A549 (cell line): Measurements from ENCODE around the gene KRT17. TPM values are rescaled to one million over a fixed set of nuclear protein-coding genes. Genes with fewer than 3 reads are reported as not detected.
A peak's percentile ranks its signal among the peaks of the same experiment; 100 is the strongest.

ENCODE experiments used
- ATAC-seq, 2 experiments: fragments of 200-7000 bp in 1 of 2; fragments of >200 bp in 1 of 2; cut with Nextera tagmentation in 1 of 2; cut with Tn5 transposase in 1 of 2; 3 replicates each; pipeline versions ENCODE4 v1.8.0 to v1.9.1; 2018 to 2020; ENCODE audit warnings: mild to moderate bottlenecking in 1 of 2, moderate library complexity in 1 of 2
- CTCF ChIA-PET: fragments of 300-600 bp; sonication (Branson Sonifier 250); formaldehyde crosslinking; extraction: SDS; loops from one replicate; lab custom pipeline; 2021; ENCODE audit warnings: antibody characterized with exemption, inconsistent platforms; lab: Yijun Ruan, JAX
- POLR2A ChIA-PET: fragments of 350-600 bp; formaldehyde crosslinking; extraction: SDS; loops from one replicate; lab custom pipeline; 2021; ENCODE audit warnings: antibody characterized with exemption, inconsistent platforms; lab: Yijun Ruan, JAX
- DNase-seq, 2 experiments: peaks; one replicate each; pipeline versions ENCODE4 v3.0.0 to v3.0.0-alpha.2; 2011 to 2016; ENCODE audit warnings: low read depth in 1 of 2, low spot score in 1 of 2
- FAIRE-seq: peaks from 2 replicates; lab custom pipeline; 2011; peaks lifted over from hg19 to GRCh38; lab: Jason Lieb, UNC
- H3K27ac ChIP-seq, 2 experiments: fragments of >200 bp; sonication (Bioruptor Twin); formaldehyde crosslinking; 3 replicates each; pipeline ENCODE4 v1.5.1; 2016 to 2017
- H3K4me1 ChIP-seq: fragments of >200 bp; sonication (Bioruptor Twin); formaldehyde crosslinking; 3 replicates; pipeline ENCODE4 v1.6.1; 2016
- H3K4me2 ChIP-seq: fragments of >200 bp; sonication (Bioruptor Twin); formaldehyde crosslinking; 3 replicates; pipeline ENCODE4 v1.6.1; 2016
- H3K4me3 ChIP-seq: fragments of >200 bp; sonication (Bioruptor Twin); formaldehyde crosslinking; 3 replicates; pipeline ENCODE4 v1.5.1; 2016
- H3K9me3 ChIP-seq: fragments of >200 bp; sonication (Bioruptor Twin); formaldehyde crosslinking; 3 replicates; pipeline ENCODE4 v1.6.1; 2016
- CBX8 ChIP-seq: fragments of 200-600 bp; sonication (generic); IDR thresholded peaks from 2 replicates; pipeline ENCODE4 v1.6.1; 2016
- CEBPB ChIP-seq, 2 experiments: fragments of >200 bp in 1 of 2; sonication (Bioruptor Twin) in 1 of 2; formaldehyde crosslinking in 1 of 2; IDR thresholded peaks; 2 replicates each; pipeline ENCODE4 v1.6.1; 2012 to 2016
- CTCF ChIP-seq: fragments of >200 bp; sonication (Bioruptor Twin); formaldehyde crosslinking; IDR thresholded peaks from 3 replicates; pipeline ENCODE4 v1.5.1; 2016
- EHF ChIP-seq: fragments of 250-450 bp; sonication (Bioruptor Pico); IDR thresholded peaks from 2 replicates; pipeline ENCODE4 v1.5.0; 2020; ENCODE audit warnings: mild to moderate bottlenecking
- EP300 ChIP-seq, 2 experiments: fragments of >200 bp; sonication (Bioruptor Twin); formaldehyde crosslinking; IDR thresholded peaks; 2 replicates in 1 of 2; 3 replicates in 1 of 2; pipeline ENCODE4 v1.6.1; 2016 to 2017
- ESRRA ChIP-seq: fragments of 150-350 bp; IDR thresholded peaks from 2 replicates; pipeline ENCODE4 v1.6.1; 2014; ENCODE audit warnings: mild to moderate bottlenecking, low read length, borderline replicate concordance
- HMGXB4 ChIP-seq: fragments of 250-450 bp; sonication (Bioruptor Pico); IDR thresholded peaks from 2 replicates; pipeline ENCODE4 v1.5.0; 2021; ENCODE audit warnings: mild to moderate bottlenecking, moderate library complexity, borderline replicate concordance
- HOXA7 ChIP-seq: fragments of 250-450 bp; sonication (Bioruptor Pico); IDR thresholded peaks from 2 replicates; pipeline ENCODE4 v1.5.0; 2020; ENCODE audit warnings: mild to moderate bottlenecking, moderate library complexity
- HOXB13 ChIP-seq: fragments of 250-450 bp; sonication (Bioruptor Pico); IDR thresholded peaks from 2 replicates; pipeline ENCODE4 v1.5.0; 2020; ENCODE audit warnings: low read depth, mild to moderate bottlenecking, moderate library complexity
- JUN ChIP-seq, 2 experiments: fragments of >200 bp; sonication (Bioruptor Twin); formaldehyde crosslinking; IDR thresholded peaks; 2 replicates in 1 of 2; 3 replicates in 1 of 2; pipeline ENCODE4 v1.6.1; 2016 to 2017
- MAX ChIP-seq: IDR thresholded peaks from 2 replicates; pipeline ENCODE4 v1.6.1; 2012
- MAZ ChIP-seq: fragments of 150-350 bp; IDR thresholded peaks from 2 replicates; pipeline ENCODE4 v1.6.1; 2014; ENCODE audit warnings: antibody characterized with exemption, low read depth, low read length, borderline replicate concordance
- MYC ChIP-seq: IDR thresholded peaks from 2 replicates; pipeline ENCODE4 v1.6.1; 2012; ENCODE audit warnings: mild to moderate bottlenecking, inconsistent platforms, low read length, improper control_type of control experiment, borderline replicate concordance
- NR3C1 ChIP-seq: fragments of >200 bp; sonication (Bioruptor Twin); formaldehyde crosslinking; IDR thresholded peaks from 3 replicates; pipeline ENCODE4 v1.6.1; 2017
- PHF8 ChIP-seq: fragments of 200-600 bp; sonication (generic); IDR thresholded peaks from 2 replicates; pipeline ENCODE4 v1.6.1; 2016; ENCODE audit warnings: low read depth, mild to moderate bottlenecking, antibody characterized with exemption, moderate library complexity, borderline replicate concordance
- POLR2A ChIP-seq: IDR thresholded peaks from 2 replicates; pipeline ENCODE4 v1.6.1; 2012; ENCODE audit warnings: mild to moderate bottlenecking, low read length
- RAD21 ChIP-seq, 2 experiments: fragments of >200 bp in 1 of 2; sonication (Bioruptor Twin) in 1 of 2; formaldehyde crosslinking in 1 of 2; IDR thresholded peaks in 1 of 2; conservative IDR thresholded peaks in 1 of 2; 2 replicates in 1 of 2; 3 replicates in 1 of 2; pipeline ENCODE4 v1.6.1; 2012 to 2018; ENCODE audit warnings: inconsistent platforms in 1 of 2
- RNF2 ChIP-seq: fragments of 200-600 bp; sonication (generic); IDR thresholded peaks from 2 replicates; pipeline ENCODE4 v1.6.1; 2016; ENCODE audit warnings: low read depth, mild to moderate bottlenecking, antibody characterized with exemption, moderate library complexity, borderline replicate concordance
- SMC3 ChIP-seq: fragments of >200 bp; sonication (Bioruptor Twin); formaldehyde crosslinking; IDR thresholded peaks from 3 replicates; pipeline ENCODE4 v1.6.1; 2018; ENCODE audit warnings: inconsistent platforms
- TFCP2L1 ChIP-seq: fragments of 250-450 bp; sonication (Bioruptor Pico); IDR thresholded peaks from 2 replicates; pipeline ENCODE4 v1.5.0; 2021; ENCODE audit warnings: mild to moderate bottlenecking
- TP53 ChIP-seq: fragments of 250-450 bp; sonication (Bioruptor Pico); IDR thresholded peaks from 2 replicates; pipeline ENCODE4 v1.5.0; 2021; ENCODE audit warnings: mild to moderate bottlenecking, moderate library complexity
- ZFP36 ChIP-seq: fragments of 450-650 bp; IDR thresholded peaks from 2 replicates; pipeline ENCODE4 v1.6.1; 2014; ENCODE audit warnings: borderline replicate concordance; ENCODE audit not compliant: partially characterized antibody
- WGBS: methylation state at CpG from one replicate; pipeline ENCODE4 v1.1.6; 2017; ENCODE audit errors: missing lambda C conversion rate; 5-methylcytosine and 5-hydroxymethylcytosine counted together
- polyA plus RNA-seq, 4 experiments: library from polyadenylated mRNA; depleted of rRNA in 3 of 4; stranded (reverse); fragments of >200 nt; fragmentation: RNase III in 1 of 4; extraction: RNeasy Plus Mini Kit Qiagen cat#74134 plus additional on column Dnase treatment in 1 of 4; gene quantifications; 2 replicates in 3 of 4; 3 replicates in 1 of 4; pipeline ENCODE4 v1.2.3, GENCODE V29; 2011 to 2017
- TF ChIP-seq, protein P1 (sequence below): fragments of >200 bp; sonication (Bioruptor Twin); formaldehyde crosslinking; IDR thresholded peaks from 3 replicates; pipeline ENCODE4 v1.6.1; 2016
- TF ChIP-seq, protein P2 (sequence below): fragments of 250-450 bp; sonication (Bioruptor Pico); IDR thresholded peaks from 2 replicates; pipeline ENCODE4 v1.5.0; 2020; ENCODE audit warnings: low read depth, mild to moderate bottlenecking, moderate library complexity
- TF ChIP-seq, protein P3 (sequence below): IDR thresholded peaks from 2 replicates; pipeline ENCODE4 v1.6.1; 2012

The KRT17 gene
- polyA plus RNA-seq, 2 of the 4 experiments (the other 2 are of a cell fraction) = 0.43 to 1.2 TPM

DNA sequence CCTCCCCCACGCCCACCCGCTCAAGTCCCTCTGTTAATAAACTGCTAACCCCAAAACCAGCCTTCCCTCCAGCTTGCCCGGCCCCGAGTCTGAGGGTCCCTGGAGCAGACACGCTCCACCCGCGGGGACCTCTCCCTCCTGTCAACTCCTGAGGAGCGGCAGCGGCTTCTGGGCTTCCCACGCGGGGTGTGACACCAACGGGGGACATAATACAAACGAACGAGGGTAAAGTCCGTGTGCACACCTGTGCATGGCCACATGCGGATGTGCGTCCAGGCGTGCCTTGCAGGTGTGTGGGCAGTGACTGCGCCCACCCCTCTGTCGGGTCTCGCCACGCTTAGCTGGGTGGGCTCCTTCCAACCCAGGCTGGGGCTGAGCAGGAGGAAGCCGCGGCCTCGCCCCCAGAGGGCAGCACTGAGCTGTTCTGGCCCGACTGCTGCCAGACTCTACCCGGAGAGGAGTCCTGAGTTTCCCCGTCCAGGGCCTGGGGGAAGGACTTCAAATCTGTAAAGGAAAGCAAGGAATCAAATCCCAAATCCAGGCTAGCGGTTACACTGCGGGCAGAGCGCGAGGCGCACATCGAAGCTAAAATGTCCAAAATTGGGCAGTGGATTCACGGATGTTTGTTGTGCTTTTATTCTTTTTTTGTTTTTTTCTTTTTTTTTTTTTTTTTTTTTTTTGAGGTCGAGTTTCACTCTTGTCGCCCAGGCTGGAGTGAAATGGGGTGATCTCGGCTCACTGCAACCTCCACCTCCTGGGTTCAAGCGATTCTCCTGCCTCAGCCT lies 24.2 kb upstream of the KRT17 start:
- peak; percentile 79 for FAIRE-seq
- WGBS = 4% methylated on average over 34 of the region's 39 CpGs

More for the DNA sequence above, 24.2 kb upstream of the KRT17 start:
- H3K4me2 ChIP-seq = peak overlapping the region; percentile 97
- ATAC-seq (peak; percentile 84 to 94), DNase-seq (peak; percentile 92 to 93)
- POLR2A ChIA-PET = interaction anchor here (0.5 to 2.1 kb wide), 10 partner anchors 15 to 830 kb away, joined by 3 to 21 read pairs (median 6); no protein-coding TSS in a partner anchor
- no peak for TF ChIP-seq HMGXB4 (CRISPR knock-in tag)
- no peak for TF ChIP-seq HOXA7 (CRISPR knock-in tag)
- TF ChIP-seq ZFP36 = no peak
- no peak for TF ChIP-seq TP53 (CRISPR knock-in tag)
- TF ChIP-seq MAZ = 0 out of 2 replicates have a peak, but pooled peaks have one; percentile 46
- peak; percentile 93 for TF ChIP-seq CTCF
- TF ChIP-seq ESRRA = no peak
- TF ChIP-seq POLR2A = peak; percentile 38
- TF ChIP-seq SMC3 = peak; percentile 88
- TF ChIP-seq RAD21 (conservative IDR thresholded peaks at IDR 0.05 in 1 of 2, IDR thresholded peaks at IDR 0.05 in 1 of 2) = peak; percentile 66 to 69
- 0 out of 5 replicates have a peak, but pooled peaks of 1 of the 2 experiments have one; percentile 23 for TF ChIP-seq JUN (IDR thresholded peaks at IDR 0.05)
- TF ChIP-seq EP300 (IDR thresholded peaks at IDR 0.05) = no peak
- TF ChIP-seq EHF (CRISPR knock-in tag) = no peak
- TF ChIP-seq PHF8 = no peak
- TF ChIP-seq HOXB13 (CRISPR knock-in tag) = no peak
- TF ChIP-seq, protein P1, sequence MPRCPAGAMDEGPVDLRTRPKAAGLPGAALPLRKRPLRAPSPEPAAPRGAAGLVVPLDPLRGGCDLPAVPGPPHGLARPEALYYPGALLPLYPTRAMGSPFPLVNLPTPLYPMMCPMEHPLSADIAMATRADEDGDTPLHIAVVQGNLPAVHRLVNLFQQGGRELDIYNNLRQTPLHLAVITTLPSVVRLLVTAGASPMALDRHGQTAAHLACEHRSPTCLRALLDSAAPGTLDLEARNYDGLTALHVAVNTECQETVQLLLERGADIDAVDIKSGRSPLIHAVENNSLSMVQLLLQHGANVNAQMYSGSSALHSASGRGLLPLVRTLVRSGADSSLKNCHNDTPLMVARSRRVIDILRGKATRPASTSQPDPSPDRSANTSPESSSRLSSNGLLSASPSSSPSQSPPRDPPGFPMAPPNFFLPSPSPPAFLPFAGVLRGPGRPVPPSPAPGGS = no peak
- TF ChIP-seq, protein P2, sequence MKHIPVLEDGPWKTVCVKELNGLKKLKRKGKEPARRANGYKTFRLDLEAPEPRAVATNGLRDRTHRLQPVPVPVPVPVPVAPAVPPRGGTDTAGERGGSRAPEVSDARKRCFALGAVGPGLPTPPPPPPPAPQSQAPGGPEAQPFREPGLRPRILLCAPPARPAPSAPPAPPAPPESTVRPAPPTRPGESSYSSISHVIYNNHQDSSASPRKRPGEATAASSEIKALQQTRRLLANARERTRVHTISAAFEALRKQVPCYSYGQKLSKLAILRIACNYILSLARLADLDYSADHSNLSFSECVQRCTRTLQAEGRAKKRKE (CRISPR knock-in tag) = no peak
- TF ChIP-seq MYC = no peak
- no peak for TF ChIP-seq CBX8
- TF ChIP-seq NR3C1 = no peak
- no peak for TF ChIP-seq RNF2
- TF ChIP-seq TFCP2L1 (CRISPR knock-in tag) = no peak
- no peak for TF ChIP-seq CEBPB (IDR thresholded peaks at IDR 0.05)
- peak; percentile 50; the same call in 1 of the 2 replicates for TF ChIP-seq MAX
- TF ChIP-seq, protein P3, sequence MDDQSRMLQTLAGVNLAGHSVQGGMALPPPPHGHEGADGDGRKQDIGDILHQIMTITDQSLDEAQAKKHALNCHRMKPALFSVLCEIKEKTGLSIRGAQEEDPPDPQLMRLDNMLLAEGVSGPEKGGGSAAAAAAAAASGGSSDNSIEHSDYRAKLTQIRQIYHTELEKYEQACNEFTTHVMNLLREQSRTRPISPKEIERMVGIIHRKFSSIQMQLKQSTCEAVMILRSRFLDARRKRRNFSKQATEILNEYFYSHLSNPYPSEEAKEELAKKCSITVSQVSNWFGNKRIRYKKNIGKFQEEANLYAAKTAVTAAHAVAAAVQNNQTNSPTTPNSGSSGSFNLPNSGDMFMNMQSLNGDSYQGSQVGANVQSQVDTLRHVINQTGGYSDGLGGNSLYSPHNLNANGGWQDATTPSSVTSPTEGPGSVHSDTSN = no peak
- H3K4me1 ChIP-seq = peaks cover 40% of the 10 kb centered on the region
- H3K9me3 ChIP-seq = no peaks in the 10 kb centered on the region
- CTCF ChIA-PET = interaction anchor here (0.6 to 18.4 kb wide), 150 partner anchors 9 to 1339 kb away, joined by 3 to 678 read pairs (median 4); partner anchors contain the start of genes EIF1, KRT12, KRT14 and KRT15
- peak overlapping the region; percentile 48 for H3K4me3 ChIP-seq
- H3K27ac ChIP-seq = peak overlapping the region; percentile 85 to 89
